ENCODE results near the gene RPS24.
"Not testable (repeated sequence)": the region's sequence is repeated elsewhere in the genome, so short reads cannot be mapped to it uniquely, and the experiment has no call there.

The RPS24 gene

GRCh38 chr10:78033637-78034470 is at the start of gene RPS24:
Gene RPS24 (plus strand): TSS chr10:78033863. CDS start chr10:78033902, 39 bp downstream.
- ChIA-PET POLR2A (ENCODE audit: low non-redundant PET) (interaction anchor here (0.5 to 0.8 kb wide), 4 partner anchors 10 to 101 kb away, joined by 3 to 6 read pairs (median 4); no protein-coding TSS in a partner anchor), CTCF (interaction anchor here (0.6 kb wide), 1 partner anchor 95 kb away, joined by 5 read pairs; no protein-coding TSS in a partner anchor)
- H3K27ac ChIP-seq = peak within 1 kb of the TSS; percentile 81
- DNase-seq (ENCODE audit: low spot score) = peak; percentile 99
- no peak for TF ChIP-seq CTCF (conservative IDR thresholded peaks at IDR 0.05; ENCODE audit: low read depth)

GRCh38 chr10:77984986-77985385 is 48.7 kb upstream of the RPS24 start:
- CTCF ChIA-PET = no interaction called here
- H3K27ac ChIP-seq = no peak overlapping the region
- no peak for DNase-seq (ENCODE audit: low spot score)
- no peak for TF ChIP-seq CTCF (conservative IDR thresholded peaks at IDR 0.05; ENCODE audit: low read depth)
- POLR2A ChIA-PET (ENCODE audit: low non-redundant PET) = no interaction called here

- H3K27ac ChIP-seq = peak overlapping the region; percentile 17; the same call in 1 of the 2 replicates
- TF ChIP-seq CTCF (conservative IDR thresholded peaks at IDR 0.05; ENCODE audit: low read depth) = no peak
- DNase-seq (ENCODE audit: low spot score) = no peak
- ChIA-PET POLR2A (ENCODE audit: low non-redundant PET) (no interaction called here), CTCF (no interaction called here)
These were observed 45.9 kb upstream of the RPS24 start for GRCh38 chr10:77987671-77988255.

- peak overlapping the region; percentile 40; the same call in 1 of the 2 replicates for H3K27ac ChIP-seq
- DNase-seq (ENCODE audit: low spot score) = no peak
- TF ChIP-seq CTCF (conservative IDR thresholded peaks at IDR 0.05; ENCODE audit: low read depth) = no peak
- CTCF ChIA-PET = no interaction called here
- POLR2A ChIA-PET (ENCODE audit: low non-redundant PET) = no interaction called here
These were observed 44.5 kb upstream of the RPS24 start for GRCh38 chr10:77989081-77989724.

GRCh38 chr10:77993620-77994019 is 40.0 kb upstream of the RPS24 start:
- CTCF ChIA-PET = interaction anchor here (0.5 kb wide), 1 partner anchor 131 kb away, joined by 3 read pairs; no protein-coding TSS in a partner anchor
- POLR2A ChIA-PET (ENCODE audit: low non-redundant PET) = no interaction called here

GRCh38 chr10:77998780-77999179 is 34.9 kb upstream of the RPS24 start:
- H3K27ac ChIP-seq; CTCF ChIA-PET; DNase-seq (ENCODE audit: low spot score); POLR2A ChIA-PET (ENCODE audit: low non-redundant PET): not testable (repeated sequence)

More at GRCh38 chr10:77993620-77994019, 40.0 kb upstream of the RPS24 start:
- no peak for TF ChIP-seq CTCF (conservative IDR thresholded peaks at IDR 0.05; ENCODE audit: low read depth)
- DNase-seq (ENCODE audit: low spot score) = no peak
- no peak overlapping the region for H3K27ac ChIP-seq

Data from RWPE1 (cell line).